ENCODE measurements around the gene TDRD6.

TDRD6 gene

GRCh38 chr6:46648869-46649492, 38.7 kb upstream of the TDRD6 start:
- CTCF ChIA-PET: interaction anchor here (0.6 kb wide), 1 partner anchor 22 kb away, joined by 3 read pairs; no protein-coding TSS in a partner anchor
- TF ChIP-seq CTBP1 (IDR thresholded peaks at IDR 0.05; ENCODE audit: borderline replicate concordance) (no peak), ZNF384 (IDR thresholded peaks at IDR 0.05) (no peak), NFRKB (IDR thresholded peaks at IDR 0.05) (no peak), PKNOX1 (IDR thresholded peaks at IDR 0.05) (no peak), LEF1 (IDR thresholded peaks at IDR 0.05; ENCODE audit: borderline replicate concordance) (no peak), TARDBP (IDR thresholded peaks at IDR 0.05) (no peak), FOXM1 (IDR thresholded peaks at IDR 0.05; ENCODE audit: borderline replicate concordance) (no peak), SUZ12 (IDR thresholded peaks at IDR 0.05) (no peak)
- POLR2A ChIA-PET: no interaction called here
- DNase-seq (ENCODE audit: extremely low spot score): no peak

GRCh38 chr6:46651006-46651405, 36.7 kb upstream of the TDRD6 start:
- no peak for TF ChIP-seq BHLHE40 (IDR thresholded peaks at IDR 0.05; ENCODE audit: borderline replicate concordance)
- TF ChIP-seq ZNF384 (IDR thresholded peaks at IDR 0.05): no peak
- no peak for TF ChIP-seq PKNOX1 (IDR thresholded peaks at IDR 0.05)
- no peak for TF ChIP-seq CTBP1 (IDR thresholded peaks at IDR 0.05; ENCODE audit: borderline replicate concordance)
- no peak for TF ChIP-seq TARDBP (IDR thresholded peaks at IDR 0.05)
- no peak for TF ChIP-seq FOXK2 (IDR thresholded peaks at IDR 0.05)
- no peak for TF ChIP-seq HDGF (IDR thresholded peaks at IDR 0.05; ENCODE audit: borderline replicate concordance)
- TF ChIP-seq SP1 (IDR thresholded peaks at IDR 0.05): no peak
- TF ChIP-seq LEF1 (IDR thresholded peaks at IDR 0.05; ENCODE audit: borderline replicate concordance): no peak
- DNase-seq (ENCODE audit: extremely low spot score): no peak
- POLR2A ChIA-PET: no interaction called here
- CTCF ChIA-PET: no interaction called here

GRCh38 chr6:46651816-46652215, 35.9 kb upstream of the TDRD6 start:
- POLR2A ChIA-PET: no interaction called here
- no peak for DNase-seq (ENCODE audit: extremely low spot score)
- CTCF ChIA-PET: no interaction called here
- TF ChIP-seq L3MBTL2 (conservative IDR thresholded peaks at IDR 0.05) (no peak), FOXK2 (IDR thresholded peaks at IDR 0.05) (no peak), PKNOX1 (IDR thresholded peaks at IDR 0.05) (no peak)

GRCh38 chr6:46652232-46652602, 35.5 kb upstream of the TDRD6 start:
- ChIA-PET POLR2A (no interaction called here), CTCF (no interaction called here)
- DNase-seq (ENCODE audit: extremely low spot score): peak; percentile 14
- TF ChIP-seq LEF1 (IDR thresholded peaks at IDR 0.05; ENCODE audit: borderline replicate concordance): no peak
- no peak for TF ChIP-seq NFRKB (IDR thresholded peaks at IDR 0.05)
- no peak for TF ChIP-seq PKNOX1 (IDR thresholded peaks at IDR 0.05)
- no peak for TF ChIP-seq SP1 (IDR thresholded peaks at IDR 0.05)
- no peak for TF ChIP-seq FOXA1 (IDR thresholded peaks at IDR 0.05)
- no peak for TF ChIP-seq ELF4 (IDR thresholded peaks at IDR 0.05)
- TF ChIP-seq FOXK2 (IDR thresholded peaks at IDR 0.05): no peak
- TF ChIP-seq ARNT (IDR thresholded peaks at IDR 0.05): no peak
- no peak for TF ChIP-seq L3MBTL2 (conservative IDR thresholded peaks at IDR 0.05)
- TF ChIP-seq CTBP1 (IDR thresholded peaks at IDR 0.05; ENCODE audit: borderline replicate concordance): no peak
- no peak for TF ChIP-seq BHLHE40 (IDR thresholded peaks at IDR 0.05; ENCODE audit: borderline replicate concordance)
- TF ChIP-seq TARDBP (IDR thresholded peaks at IDR 0.05): no peak
- no peak for TF ChIP-seq FOXM1 (IDR thresholded peaks at IDR 0.05; ENCODE audit: borderline replicate concordance)

GRCh38 chr6:46652603-46653438, 34.9 kb upstream of the TDRD6 start, which contains the start of the genes CYP39A1 and SLC25A27:
TSS of gene CYP39A1 (minus strand) at chr6:46652818. CDS start at chr6:46652582, 236 bp downstream.
TSS of gene SLC25A27 (plus strand) at chr6:46652975. CDS start at chr6:46653193, 218 bp downstream.
- DNase-seq (ENCODE audit: extremely low spot score): peak; percentile 93
- TF ChIP-seq PKNOX1 (IDR thresholded peaks at IDR 0.05) (peak; percentile 92), HDGF (IDR thresholded peaks at IDR 0.05; ENCODE audit: borderline replicate concordance) (no peak)
- ChIA-PET CTCF (no interaction called here), POLR2A (interaction anchor here (0.9 kb wide), 1 partner anchor 22 kb away, joined by 3 read pairs; no protein-coding TSS in a partner anchor)

Measured in HEK293T (cell line).